Measurements from ENCODE around the gene CUL4A.

GRCh38 chr13:113159701-113160100 is 49.7 kb upstream of the CUL4A start:
- TF ChIP-seq CTCF (IDR thresholded peaks at IDR 0.05) = no peak
- TF ChIP-seq EZH2 (IDR thresholded peaks at IDR 0.05; ENCODE audit: borderline replicate concordance, insufficient read depth, low read depth, low read length, poor library complexity, severe bottlenecking) = no peak
